Endothelial cell of umbilical vein (primary cell): ENCODE measurements around the gene LHFPL6. TPM values are rescaled to one million over a fixed set of nuclear protein-coding genes. Genes with fewer than 3 reads are reported as not detected.

Source experiments
- BruUV-seq: library from RNA; stranded (reverse); fragments of 400-500 nt; replicated peaks from 2 replicates; lab custom pipeline; 2021; lab: Mats Ljungman, UMichigan
- CTCF ChIA-PET: fragments of 300-600, 350-600 bp; sonication (Branson Sonifier 250); formaldehyde crosslinking; loops from one replicate; lab custom pipeline; 2021; ENCODE audit warnings: antibody characterized with exemption, inconsistent platforms; lab: Charles Lee
- POLR2A ChIA-PET: fragments of 300-600, 350-600 bp; sonication (Branson Sonifier 250); formaldehyde crosslinking; loops from one replicate; lab custom pipeline; 2021; ENCODE audit warnings: antibody characterized with exemption, inconsistent platforms; lab: Charles Lee
- DNase-seq: peaks from one replicate; pipeline ENCODE4 v3.0.0-alpha.2; 2011; ENCODE audit warnings: low read depth, low spot score
- FAIRE-seq: peaks from 2 replicates; lab custom pipeline; 2011; peaks lifted over from hg19 to GRCh38; lab: Jason Lieb, UNC
- H2AFZ ChIP-seq: 2 replicates; pipeline ENCODE4 v1.6.0; 2012; ENCODE audit warnings: low read depth, low read length, control low read depth, inconsistent platforms
- H3K27ac ChIP-seq: 2 replicates; pipeline ENCODE4 v1.5.1; 2011; ENCODE audit warnings: low read depth, mild to moderate bottlenecking, control low read depth, low read length, moderate library complexity; ENCODE audit not compliant: insufficient read depth
- H3K27me3 ChIP-seq, 2 experiments: 2 replicates each; pipeline versions ENCODE4 v1.6.0 to v1.6.1; 2011; ENCODE audit warnings: low read length in 2 of 2, mixed read lengths in 1 of 2; ENCODE audit not compliant: control insufficient read depth in 2 of 2, insufficient read depth in 2 of 2
- H3K36me3 ChIP-seq, 2 experiments: 2 replicates in 1 of 2; 3 replicates in 1 of 2; pipeline ENCODE4 v1.5.1; 2011; ENCODE audit warnings: low read length in 2 of 2, mild to moderate bottlenecking in 1 of 2, moderate library complexity in 1 of 2; ENCODE audit not compliant: control insufficient read depth in 2 of 2, insufficient read depth in 2 of 2; ENCODE audit errors: extremely low read depth in 1 of 2
- H3K4me1 ChIP-seq: 3 replicates; pipeline ENCODE4 v1.5.1; 2011; ENCODE audit warnings: mild to moderate bottlenecking, low read length; ENCODE audit not compliant: control insufficient read depth, insufficient read depth; ENCODE audit errors: extremely low read depth
- H3K4me2 ChIP-seq: 2 replicates; pipeline ENCODE4 v1.6.1; 2011; ENCODE audit warnings: low read length, control low read depth, mixed read lengths; ENCODE audit not compliant: insufficient read depth
- H3K4me3 ChIP-seq, 3 experiments: fragments of 200-600 bp in 1 of 3; sonication (generic), shearing (Covaris generic) in 1 of 3; replicated peaks in 1 of 3; 2 replicates each; pipeline ENCODE4 v1.5.1; 2011 to 2016; ENCODE audit warnings: control low read depth in 3 of 3, low read length in 3 of 3, mild to moderate bottlenecking in 2 of 3, inconsistent platforms in 1 of 3, low read depth in 1 of 3, moderate library complexity in 1 of 3; ENCODE audit not compliant: insufficient read depth in 1 of 3
- H3K79me2 ChIP-seq: 2 replicates; pipeline ENCODE4 v1.6.0; 2012; ENCODE audit warnings: low read length, inconsistent platforms; ENCODE audit not compliant: control insufficient read depth, insufficient read depth
- H3K9ac ChIP-seq: replicated peaks from 2 replicates; pipeline ENCODE3; 2011; ENCODE audit warnings: low read length, control low read depth; ENCODE audit not compliant: insufficient read depth; ENCODE audit errors: extremely low read depth
- H3K9me1 ChIP-seq: replicated peaks from 3 replicates; pipeline ENCODE4 v1.6.0; 2011; ENCODE audit warnings: mild to moderate bottlenecking, low read length; ENCODE audit not compliant: control insufficient read depth, insufficient read depth; ENCODE audit errors: extremely low read depth
- H3K9me3 ChIP-seq: replicated peaks from 2 replicates; pipeline ENCODE4 v1.5.1; 2012; ENCODE audit warnings: low read length, inconsistent platforms; ENCODE audit not compliant: control insufficient read depth, insufficient read depth
- H4K20me1 ChIP-seq: replicated peaks from 2 replicates; pipeline ENCODE3; 2011; ENCODE audit warnings: mild to moderate bottlenecking, low read length; ENCODE audit not compliant: control insufficient read depth, insufficient read depth; ENCODE audit errors: extremely low read depth
- EZH2 ChIP-seq: IDR thresholded peaks from 2 replicates; pipeline ENCODE4 v1.6.1; 2012; ENCODE audit warnings: borderline replicate concordance, low read depth, mild to moderate bottlenecking, moderate library complexity, low read length, inconsistent platforms; ENCODE audit not compliant: severe bottlenecking
- FOS ChIP-seq: IDR thresholded peaks from 2 replicates; pipeline ENCODE4 v1.6.1; 2011; ENCODE audit warnings: mild to moderate bottlenecking, low read length, moderate library complexity, borderline replicate concordance; ENCODE audit not compliant: insufficient read depth
- GATA2 ChIP-seq: IDR thresholded peaks from 2 replicates; pipeline ENCODE4 v1.7.0; 2011; ENCODE audit warnings: low read depth, mild to moderate bottlenecking, moderate library complexity, mixed read lengths, low read length; ENCODE audit not compliant: insufficient read length, insufficient read depth
- JUN ChIP-seq: IDR thresholded peaks from 2 replicates; pipeline ENCODE4 v1.6.1; 2011; ENCODE audit warnings: borderline replicate concordance, low read depth; ENCODE audit not compliant: insufficient read length, insufficient read depth
- MYC ChIP-seq: IDR thresholded peaks from one replicate; pipeline ENCODE4 v1.6.1; 2011; ENCODE audit warnings: mild to moderate bottlenecking, low read depth, low read length
- POLR2A ChIP-seq: IDR thresholded peaks from 2 replicates; pipeline ENCODE4 v1.6.1; 2012; ENCODE audit warnings: low read depth, mild to moderate bottlenecking, control low read depth, low read length
- POLR2AphosphoS5 ChIP-seq: IDR thresholded peaks from 2 replicates; pipeline ENCODE4 v1.6.1; 2012; ENCODE audit warnings: low read depth, mild to moderate bottlenecking, control low read depth, low read length, moderate library complexity; ENCODE audit not compliant: insufficient read depth
- dilution Hi-C: fragments of 300-500 bp; cut with MboI; formaldehyde crosslinking; loops from one replicate; pipeline ENCODE4 v1.15.0; 2019; ENCODE audit warnings: low sequenced_read_pairs; ENCODE audit not compliant: extremely low pct_ligation_motif_present
- intact Hi-C: fragments of 100-400 bp; cut with micrococcal nuclease; formaldehyde crosslinking; loops from one replicate; pipeline ENCODE4 v1.10.0; 2022
- polyA plus RNA-seq, 4 experiments: library from polyadenylated mRNA; depleted of rRNA in 3 of 4; stranded (reverse) in 3 of 4; unstranded in 1 of 4; fragments of >200 nt; gene quantifications; 2 replicates each; pipeline versions ENCODE4 v1.2.1 to v1.2.3, GENCODE V29; 2011 to 2012; ENCODE audit warnings: missing spikeins in 1 of 4
- total RNA-seq: library from RNA; stranded (reverse); gene quantifications from 2 replicates; pipeline ENCODE4 v1.2.3, GENCODE V29; 2021
- TF ChIP-seq, protein P1 (sequence below), 2 donors: IDR thresholded peaks; 1 replicate in 1 of 2; 2 replicates in 1 of 2; pipeline ENCODE4 v1.5.1; 2011; ENCODE audit warnings: low read length in 2 of 2, mild to moderate bottlenecking in 2 of 2, moderate library complexity in 2 of 2, control low read depth in 1 of 2, inconsistent platforms in 1 of 2, low read depth in 1 of 2; ENCODE audit not compliant: insufficient read depth in 1 of 2; ENCODE audit errors: extremely low read depth in 1 of 2
- TF ChIP-seq, protein P2 (sequence below): IDR thresholded peaks from 2 replicates; pipeline ENCODE4 v1.6.1; 2011; ENCODE audit not compliant: insufficient read depth, insufficient read length

The LHFPL6 gene
- total and polyA plus RNA-seq, 2 donors (not counting 3 experiments of a cell fraction or from before 2014, with no cell fraction given) = 17.5 to 19.4 TPM

GRCh38 chr13:39525506-39525905, 77.5 kb downstream of the LHFPL6 start:
- Histone ChIP-seq H4K20me1 (no peaks in the 10 kb centered on the region), H3K36me3 (no peaks in the 10 kb centered on the region), H3K27ac (no peak overlapping the region), H3K4me1 (peaks cover 15% of the 10 kb centered on the region), H3K4me2 (no peak overlapping the region), H3K9ac (no peak overlapping the region), H3K79me2 (no peaks in the 10 kb centered on the region), H2AFZ (no peak overlapping the region), H3K9me1 (no peaks in the 10 kb centered on the region), H3K9me3 (no peaks in the 10 kb centered on the region), H3K27me3 (no peaks in the 10 kb centered on the region), H3K4me3 (no peak overlapping the region)
- no TSS peak for BruUV-seq
- TF ChIP-seq POLR2AphosphoS5 (no peak), FOS (no peak), POLR2A (no peak), EZH2 (no peak), GATA2 (no peak), MYC (no peak), JUN (no peak)
- TF ChIP-seq, protein P1, sequence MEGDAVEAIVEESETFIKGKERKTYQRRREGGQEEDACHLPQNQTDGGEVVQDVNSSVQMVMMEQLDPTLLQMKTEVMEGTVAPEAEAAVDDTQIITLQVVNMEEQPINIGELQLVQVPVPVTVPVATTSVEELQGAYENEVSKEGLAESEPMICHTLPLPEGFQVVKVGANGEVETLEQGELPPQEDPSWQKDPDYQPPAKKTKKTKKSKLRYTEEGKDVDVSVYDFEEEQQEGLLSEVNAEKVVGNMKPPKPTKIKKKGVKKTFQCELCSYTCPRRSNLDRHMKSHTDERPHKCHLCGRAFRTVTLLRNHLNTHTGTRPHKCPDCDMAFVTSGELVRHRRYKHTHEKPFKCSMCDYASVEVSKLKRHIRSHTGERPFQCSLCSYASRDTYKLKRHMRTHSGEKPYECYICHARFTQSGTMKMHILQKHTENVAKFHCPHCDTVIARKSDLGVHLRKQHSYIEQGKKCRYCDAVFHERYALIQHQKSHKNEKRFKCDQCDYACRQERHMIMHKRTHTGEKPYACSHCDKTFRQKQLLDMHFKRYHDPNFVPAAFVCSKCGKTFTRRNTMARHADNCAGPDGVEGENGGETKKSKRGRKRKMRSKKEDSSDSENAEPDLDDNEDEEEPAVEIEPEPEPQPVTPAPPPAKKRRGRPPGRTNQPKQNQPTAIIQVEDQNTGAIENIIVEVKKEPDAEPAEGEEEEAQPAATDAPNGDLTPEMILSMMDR (IDR thresholded peaks at IDR 0.05; ENCODE audit: extremely low read depth in 1 of 2, insufficient read depth in 1 of 2, low read depth in 1 of 2, low read length in 2 of 2) = no peak
- TF ChIP-seq, protein P2, sequence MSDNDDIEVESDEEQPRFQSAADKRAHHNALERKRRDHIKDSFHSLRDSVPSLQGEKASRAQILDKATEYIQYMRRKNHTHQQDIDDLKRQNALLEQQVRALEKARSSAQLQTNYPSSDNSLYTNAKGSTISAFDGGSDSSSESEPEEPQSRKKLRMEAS = no peak
- CTCF ChIA-PET = no interaction called here
- DNase-seq (no peak), FAIRE-seq (no peak)
- dilution Hi-C loops (no loop called here), intact Hi-C loops (no loop called here)
- POLR2A ChIA-PET = no interaction called here
